OCI-M2 (cell line): ENCODE results near the gene CADPS.

Experiments
- DNase-seq: peaks from one replicate; lab custom pipeline; 2025; ENCODE audit not compliant: unreplicated experiment; lab: John Stamatoyannopoulos, UW

Gene CADPS

DNA sequence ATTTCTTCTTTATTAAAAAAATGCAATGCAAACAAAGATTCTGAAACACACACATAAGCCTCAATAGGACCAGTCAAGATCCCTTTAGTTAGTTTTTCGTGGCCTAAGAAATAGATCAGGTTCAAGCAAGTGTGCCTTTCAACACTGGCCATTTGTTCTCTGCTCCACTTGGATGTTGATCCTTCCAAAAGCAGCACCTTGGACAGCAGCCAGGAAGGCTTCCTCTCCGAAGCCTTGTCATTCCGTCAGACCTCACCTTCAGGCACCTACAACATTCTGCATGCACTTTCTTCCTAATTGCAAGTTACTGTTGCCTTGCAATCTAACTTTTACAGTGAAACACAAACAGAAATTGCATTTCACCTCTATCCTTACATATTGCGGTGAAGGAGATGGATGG lies 346.0 kb downstream of the CADPS start:
- no peak for DNase-seq

DNA sequence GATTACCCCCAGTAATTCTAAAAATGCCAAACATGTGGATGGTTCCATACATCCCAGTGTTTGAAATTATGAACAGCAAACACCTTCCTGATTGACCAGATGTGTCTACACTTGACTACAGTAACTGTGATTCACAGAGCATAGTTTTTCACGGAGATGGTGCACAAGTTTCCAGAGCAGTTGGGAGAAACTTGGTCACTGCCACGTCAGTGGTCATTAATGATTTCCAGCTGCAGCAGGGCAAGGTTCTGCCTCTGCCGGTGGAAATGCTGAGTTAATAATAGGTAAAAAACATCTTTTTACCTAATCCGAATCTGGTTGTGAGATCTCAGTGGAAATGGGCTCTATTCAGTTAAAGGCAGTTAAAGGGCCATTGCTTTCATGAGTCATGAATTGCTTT lies 347.7 kb downstream of the CADPS start:
- no peak for DNase-seq

DNA sequence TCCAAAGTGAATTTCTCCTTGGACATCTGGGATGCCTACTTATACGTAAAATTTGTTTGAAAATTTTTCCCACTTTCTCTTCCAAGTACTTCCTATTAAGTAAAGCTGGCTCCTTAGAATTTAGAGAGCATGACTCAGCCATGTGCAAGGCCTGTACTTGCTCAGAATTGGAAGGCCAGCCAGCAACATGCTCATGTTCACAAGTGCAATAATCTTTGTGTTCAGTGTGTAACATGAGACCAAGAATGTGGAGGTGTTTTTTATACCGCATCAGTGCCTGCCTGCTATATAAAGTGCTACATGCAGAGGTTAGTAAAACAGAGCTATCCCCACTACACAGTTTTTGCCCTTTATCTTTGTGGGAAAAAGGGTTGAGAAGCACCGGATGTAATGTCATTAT lies 349.9 kb downstream of the CADPS start:
- DNase-seq, result no peak

DNA sequence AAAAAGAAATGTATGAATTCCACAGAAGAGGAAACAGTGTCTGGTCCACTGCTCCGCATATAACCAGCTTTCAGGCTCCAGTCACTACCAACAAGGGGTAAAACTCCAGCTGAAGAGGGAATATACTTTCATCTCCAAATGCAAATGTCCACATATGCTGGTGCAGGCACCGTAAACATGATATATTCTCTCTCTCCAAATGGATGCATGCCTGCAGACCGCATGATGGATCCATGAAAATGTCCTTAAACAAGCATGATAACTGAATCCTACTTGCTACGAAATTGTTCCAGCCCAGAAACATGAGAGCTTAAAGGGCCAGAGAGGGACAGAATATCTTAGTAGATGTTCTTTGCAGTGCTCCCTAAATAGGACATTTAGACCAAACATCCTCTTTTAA lies 351.5 kb downstream of the CADPS start:
- DNase-seq, result no peak

DNA sequence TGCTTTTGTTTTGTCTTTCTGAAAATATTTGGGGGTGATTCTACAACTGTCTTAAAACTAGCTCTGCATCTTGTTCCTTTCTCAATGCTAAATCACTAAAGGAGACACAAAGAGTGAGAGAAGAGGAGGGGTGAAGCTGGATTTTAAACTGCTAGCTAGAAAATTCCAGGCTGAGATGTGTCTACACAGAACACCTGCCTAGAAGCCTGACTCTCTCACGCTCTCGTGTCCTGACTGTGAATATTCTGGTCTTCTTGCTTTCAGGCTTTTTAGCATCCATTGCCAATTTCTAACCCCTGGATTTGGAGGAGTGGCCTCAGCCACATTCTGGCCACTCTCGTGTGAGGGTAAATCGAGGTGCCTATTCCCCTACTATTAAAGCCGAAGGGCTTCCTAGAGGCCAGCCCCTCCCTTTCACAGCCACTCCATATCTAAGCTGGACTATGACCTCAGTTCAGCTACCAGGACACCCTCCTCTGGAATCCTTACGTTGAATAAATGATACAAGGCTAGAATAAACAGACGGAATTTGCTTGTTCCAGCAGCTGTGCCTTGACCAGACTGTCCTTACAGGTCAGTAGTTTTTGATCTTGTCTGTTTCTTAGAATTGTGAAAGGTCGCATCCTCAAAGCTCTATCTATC lies 353.6 kb downstream of the CADPS start:
- DNase-seq, result no peak

DNA sequence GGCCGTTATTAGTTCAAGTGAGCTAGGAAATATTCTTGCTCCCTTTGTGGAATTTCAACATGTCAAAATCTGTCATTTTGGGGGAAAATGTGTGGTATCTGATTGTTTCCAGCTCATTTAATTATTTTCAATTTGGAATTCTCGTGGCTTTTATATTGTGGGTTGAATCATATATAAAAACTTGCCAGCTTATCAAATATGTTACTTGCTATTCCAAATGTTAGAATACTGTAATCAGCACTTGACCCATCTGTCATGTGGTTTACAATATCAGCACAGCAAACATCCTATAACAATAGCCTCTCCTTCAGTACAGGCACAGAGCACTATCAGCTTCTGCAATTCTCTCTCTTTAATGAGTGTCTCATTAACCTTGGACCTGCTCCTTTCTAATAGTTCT lies 371.7 kb downstream of the CADPS start:
- no peak for DNase-seq

DNA sequence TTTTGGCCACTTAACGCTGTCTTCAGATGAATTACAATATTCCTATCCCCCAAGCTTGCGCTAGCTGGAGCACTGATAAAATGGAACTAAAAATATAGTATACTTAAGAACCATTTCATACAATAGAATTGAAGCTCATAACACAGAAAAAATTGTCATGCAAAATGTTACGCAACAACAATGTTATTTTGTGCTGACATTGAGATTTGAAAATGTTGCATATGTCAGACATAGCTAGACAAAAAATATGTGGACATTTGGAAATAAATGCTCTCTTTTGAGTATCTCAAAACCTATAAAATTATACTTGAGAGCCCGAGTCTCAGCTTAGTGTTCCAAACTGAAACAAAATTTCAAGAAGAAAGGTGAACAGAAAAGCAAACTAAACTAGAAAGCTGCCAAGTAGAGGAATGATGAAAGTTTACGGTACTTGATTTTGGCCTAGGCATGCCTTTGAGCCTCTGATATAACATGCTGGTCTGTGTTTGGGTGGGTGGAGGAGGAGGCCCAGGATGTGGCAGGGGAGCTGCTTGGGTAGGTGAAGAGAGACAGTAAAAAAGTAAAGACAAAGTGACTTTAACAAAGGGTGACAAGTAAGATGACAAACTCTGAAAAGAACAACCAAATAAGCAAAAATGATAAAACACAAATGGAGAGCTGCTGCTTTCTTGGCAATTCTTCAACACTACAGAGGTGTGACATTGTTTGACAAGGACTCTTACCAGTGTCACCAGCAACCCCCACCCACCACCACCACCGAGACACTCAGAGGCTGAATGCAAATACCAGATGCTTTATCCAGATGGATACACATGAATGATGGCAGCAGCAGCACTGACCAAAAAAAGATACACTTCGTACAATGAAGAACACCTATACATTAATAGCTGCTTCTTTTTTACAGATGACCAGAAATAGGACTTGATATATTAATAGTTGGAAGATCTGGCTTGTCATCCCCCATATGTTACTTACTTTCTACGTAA lies 372.6 kb downstream of the CADPS start:
- no peak for DNase-seq

DNA sequence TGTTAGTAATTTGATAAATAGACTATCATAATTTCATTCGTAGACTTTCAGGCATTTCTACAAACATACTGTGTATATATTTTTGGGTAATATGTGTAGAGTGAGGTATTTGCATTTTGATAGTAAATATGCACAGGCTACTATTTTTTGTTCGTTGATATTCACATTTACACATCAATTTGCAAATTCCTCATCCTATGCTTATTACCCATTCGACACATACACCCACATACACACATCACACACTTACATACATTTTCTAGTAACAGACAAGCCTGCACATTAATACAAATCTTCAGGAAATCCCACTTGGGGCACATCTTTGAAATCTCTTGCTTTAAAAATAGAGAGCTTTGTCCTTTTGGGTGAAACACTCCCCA lies 373.9 kb downstream of the CADPS start:
- DNase-seq, result no peak

DNA sequence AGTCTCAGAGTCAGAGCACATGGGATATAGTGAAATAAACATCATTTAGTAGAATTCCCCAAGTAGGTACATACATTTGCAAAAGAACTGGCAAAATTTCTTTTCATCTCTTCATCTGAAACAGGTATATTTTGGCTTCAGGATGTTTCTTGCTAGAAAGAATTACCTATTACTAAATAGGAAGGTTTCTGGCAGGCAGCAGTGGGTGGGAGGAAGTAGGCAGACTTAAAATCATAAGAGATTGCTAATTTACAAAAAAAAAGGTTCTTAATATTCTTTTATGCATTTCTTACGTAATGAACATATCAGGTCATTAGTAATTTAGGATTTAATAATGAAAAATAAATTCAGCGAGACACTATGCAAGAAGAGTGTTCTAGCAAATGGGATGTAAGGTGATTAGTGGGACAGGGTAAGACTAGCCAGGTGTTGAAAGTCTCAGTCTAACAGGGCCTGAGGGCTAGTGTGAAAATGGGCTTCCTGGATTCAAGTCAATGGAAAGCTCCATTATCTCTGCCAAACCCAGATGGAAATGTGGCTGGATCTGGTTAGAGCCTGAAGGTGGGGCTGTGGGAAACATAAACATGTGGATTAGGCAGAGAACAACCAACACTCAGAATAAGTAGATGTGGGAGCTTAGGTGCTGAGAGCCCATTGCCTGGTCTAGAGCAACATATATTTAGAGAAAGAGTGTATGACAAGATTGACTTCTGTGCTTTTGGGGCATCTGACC lies 374.5 kb downstream of the CADPS start:
- no peak for DNase-seq

DNA sequence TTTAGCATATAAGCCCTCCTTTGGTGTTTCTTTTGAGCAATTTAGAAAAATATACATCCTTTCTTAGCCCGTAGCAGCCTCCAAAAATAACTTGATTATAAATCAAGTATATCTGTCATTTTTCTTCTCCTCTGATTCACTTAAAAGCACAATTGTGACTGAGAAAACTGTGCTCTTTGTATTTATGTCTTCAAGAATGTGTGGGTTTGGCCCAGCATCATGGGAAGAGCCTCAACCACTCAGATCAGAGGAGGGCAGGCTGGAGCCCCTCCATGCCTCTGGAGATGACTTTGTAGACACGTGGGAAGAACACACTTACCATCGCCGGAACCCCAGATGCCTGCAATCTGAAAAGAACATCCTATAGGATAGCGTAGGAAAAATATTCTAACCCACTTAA lies 378.1 kb downstream of the CADPS start:
- DNase-seq, result no peak

DNA sequence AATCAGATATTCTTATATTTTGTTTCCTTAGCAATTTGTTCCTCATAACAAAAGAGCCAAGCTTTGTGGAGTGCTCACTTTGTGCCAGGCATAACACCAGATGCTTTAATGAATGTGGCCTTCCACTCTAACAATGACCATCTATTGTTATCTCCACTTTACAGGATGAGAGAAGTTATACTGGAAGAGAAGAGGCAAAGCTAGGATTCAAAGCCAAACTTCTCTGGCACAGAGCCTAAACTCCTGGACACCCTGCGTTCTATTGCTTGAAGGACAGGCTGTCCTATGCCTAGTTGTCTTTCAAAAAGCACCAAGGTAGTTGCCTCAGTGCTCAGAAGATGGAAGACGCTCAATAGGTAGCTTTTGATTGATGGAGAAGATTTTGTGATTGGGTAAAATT lies 378.7 kb downstream of the CADPS start:
- no peak for DNase-seq

DNA sequence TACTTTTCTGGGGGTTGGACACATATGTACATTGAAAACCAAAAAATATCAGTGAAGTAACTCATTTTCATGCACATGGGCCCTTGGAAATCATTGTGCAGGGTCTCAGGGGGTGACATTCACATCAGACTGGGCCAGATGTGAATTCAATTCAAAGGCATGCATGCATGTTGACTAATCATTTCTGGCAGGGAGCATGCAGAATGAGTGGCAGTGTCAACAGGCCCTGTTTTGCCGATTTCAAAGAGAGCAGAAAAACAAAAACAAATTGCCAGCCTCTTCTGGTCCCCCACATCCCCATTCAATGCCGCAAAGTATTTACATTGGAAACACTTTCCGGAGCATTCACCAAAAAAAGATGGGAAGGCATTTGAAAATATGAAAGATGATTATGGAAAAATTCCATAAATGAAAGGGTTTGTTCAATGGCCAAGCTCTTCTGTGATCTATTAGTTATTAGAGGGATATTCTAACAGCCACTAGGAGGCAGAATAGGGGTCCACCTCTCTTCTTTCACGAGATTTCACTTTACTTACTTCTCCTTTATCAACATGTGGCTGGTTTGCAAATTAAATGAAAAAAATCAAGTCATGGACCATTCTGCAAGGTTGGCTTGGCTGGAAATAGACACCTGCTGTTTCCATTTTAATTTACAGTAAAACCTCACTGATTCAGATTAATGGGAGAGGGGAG lies 382.0 kb downstream of the CADPS start:
- DNase-seq, result no peak

DNA sequence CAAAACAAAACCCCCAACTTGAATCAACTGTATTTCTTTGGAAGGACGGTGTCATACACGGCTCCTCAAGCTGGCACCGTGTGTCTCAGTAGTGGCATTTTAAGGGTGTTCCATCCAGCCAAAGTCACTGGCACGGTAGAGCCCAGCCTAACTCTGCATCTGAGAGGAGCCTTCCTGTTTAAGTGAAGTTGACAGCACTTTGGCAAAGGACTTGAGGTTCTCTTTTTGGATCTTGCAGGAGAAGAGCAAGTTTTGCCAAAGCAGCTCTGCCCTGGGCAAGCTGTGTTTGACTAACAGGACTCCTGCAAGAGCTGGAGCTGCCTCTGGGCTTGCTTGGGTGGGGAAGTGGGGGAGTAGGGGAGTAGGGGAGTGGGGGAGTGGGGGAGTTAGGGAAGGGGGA lies 392.3 kb downstream of the CADPS start:
- no peak for DNase-seq

DNA sequence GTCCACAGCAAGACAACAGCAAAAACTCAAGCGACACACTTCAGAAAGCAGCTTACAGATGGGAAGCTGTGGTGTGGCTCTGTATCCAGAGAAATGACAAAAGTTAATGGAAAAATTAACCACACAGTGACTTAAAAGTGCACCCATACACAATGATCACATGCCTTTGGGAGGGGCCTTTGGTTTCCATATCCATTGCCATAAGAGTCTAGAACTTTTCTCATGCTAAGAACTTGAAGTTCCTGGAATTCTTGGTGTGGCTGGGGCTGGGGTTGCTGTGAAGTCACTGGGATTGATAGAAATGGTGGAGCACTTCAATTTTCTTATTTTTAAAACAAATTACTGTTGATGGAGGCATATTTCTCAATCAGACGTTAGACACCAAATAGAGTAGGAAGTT lies 393.3 kb downstream of the CADPS start:
- no peak for DNase-seq

DNA sequence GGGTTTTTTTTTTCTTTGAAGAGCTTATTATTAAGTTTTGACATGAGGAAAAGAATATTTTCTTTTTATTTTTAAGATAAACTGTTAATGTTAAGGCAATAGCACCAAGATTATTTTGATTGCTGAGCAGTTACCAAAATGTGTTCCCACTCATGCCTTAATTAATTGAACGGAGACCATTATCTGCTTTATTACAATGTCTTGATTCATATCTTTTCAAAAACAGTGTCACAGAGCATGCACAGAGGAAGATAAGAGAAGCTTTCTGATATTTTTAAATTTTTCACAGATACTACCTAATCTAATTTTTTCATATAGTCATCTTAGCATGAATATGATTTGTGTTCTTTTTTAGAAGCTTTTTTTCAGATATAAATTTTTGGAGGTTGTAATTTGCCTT lies 395.2 kb downstream of the CADPS start:
- DNase-seq, result no peak

DNA sequence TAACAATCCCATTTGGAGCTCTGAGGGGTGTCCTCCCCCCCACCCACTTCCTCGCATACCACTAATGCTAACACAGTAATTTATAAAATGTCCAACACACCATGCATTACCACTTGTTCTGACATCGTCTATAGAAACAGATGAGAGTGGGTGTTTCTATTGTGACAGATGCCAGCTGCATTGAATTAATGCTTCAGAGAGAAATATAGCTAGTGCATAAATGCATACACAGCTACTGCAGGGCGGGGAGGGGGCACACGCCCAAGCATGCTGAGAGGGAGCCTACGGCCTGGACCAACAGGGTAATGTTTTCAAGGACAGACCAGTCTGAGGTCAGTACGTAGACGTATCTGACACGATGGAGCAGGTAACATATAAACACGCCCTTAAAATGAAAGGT lies 395.9 kb downstream of the CADPS start:
- DNase-seq, result no peak

DNA sequence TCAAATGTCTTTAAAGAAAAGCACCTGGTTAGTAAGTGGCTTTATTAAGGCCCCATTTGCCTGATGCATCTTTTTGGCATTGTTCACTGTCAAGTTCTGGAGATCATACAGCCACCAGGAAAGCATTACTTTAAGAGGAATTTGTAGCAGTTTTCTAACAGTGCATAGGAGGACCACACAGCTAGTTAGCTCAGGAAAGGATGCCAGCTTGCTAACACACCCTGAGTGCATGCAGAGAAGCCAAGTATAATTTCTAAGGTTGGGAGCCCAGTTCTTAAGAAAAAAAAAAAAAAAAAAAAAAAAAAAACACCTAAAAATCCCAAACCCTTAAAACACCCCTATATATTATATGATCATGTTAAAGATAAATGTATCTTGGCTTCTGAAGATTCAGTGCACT lies 399.9 kb downstream of the CADPS start:
- no peak for DNase-seq

DNA sequence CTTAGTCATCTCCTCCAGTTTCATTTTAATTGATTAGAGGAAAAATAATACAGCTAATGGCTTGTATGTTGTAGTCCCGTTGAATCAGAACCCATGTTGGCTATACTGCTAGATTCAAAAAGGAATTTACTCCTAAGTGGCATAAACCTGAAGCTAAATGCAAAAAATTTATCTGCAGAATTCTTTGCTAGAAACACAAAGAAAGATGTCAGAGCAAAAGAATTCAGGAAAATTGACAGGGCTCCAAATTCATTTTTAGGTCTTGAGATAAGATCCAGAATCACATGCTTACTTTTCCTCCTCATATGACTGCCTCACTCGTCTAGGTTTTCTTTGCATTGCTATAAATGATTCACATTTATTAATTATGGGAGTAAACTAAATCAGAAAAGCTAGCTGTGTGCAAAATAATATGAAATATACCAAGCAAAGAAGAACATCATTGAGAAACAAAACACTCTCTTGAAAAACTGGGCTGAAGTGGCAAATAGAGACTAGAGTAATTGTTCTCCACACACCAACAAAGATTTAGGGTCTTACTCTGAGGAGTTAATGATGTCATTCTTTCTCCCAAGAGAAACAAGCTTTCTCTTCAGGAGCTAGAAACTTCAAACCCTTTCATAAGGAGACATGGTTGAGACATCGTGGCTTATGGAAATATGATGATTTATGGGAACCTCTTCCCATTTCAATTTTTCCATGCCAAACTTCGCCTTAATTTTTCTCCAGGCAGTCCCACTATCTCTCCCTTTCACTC lies 407.1 kb downstream of the CADPS start:
- DNase-seq, result no peak

DNA sequence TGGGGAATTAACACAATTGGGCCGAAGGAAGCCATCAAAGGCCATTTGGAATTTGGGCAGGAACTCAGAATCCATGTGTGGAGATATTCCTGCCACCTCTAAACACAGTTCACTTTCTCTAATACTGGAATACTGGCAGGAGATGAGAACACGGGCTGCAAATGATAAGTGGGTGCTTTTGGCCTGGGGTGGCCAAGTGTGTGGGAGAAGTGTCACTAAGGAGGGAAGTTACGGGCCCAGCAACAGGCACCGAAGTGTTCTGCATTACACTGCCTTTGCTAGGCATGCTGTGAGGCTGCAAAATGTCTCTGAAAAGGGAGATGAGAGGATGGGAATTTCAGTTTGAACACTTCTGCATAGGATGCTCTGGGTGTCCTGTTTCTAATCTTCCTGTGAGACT lies 412.4 kb downstream of the CADPS start:
- no peak for DNase-seq

DNA sequence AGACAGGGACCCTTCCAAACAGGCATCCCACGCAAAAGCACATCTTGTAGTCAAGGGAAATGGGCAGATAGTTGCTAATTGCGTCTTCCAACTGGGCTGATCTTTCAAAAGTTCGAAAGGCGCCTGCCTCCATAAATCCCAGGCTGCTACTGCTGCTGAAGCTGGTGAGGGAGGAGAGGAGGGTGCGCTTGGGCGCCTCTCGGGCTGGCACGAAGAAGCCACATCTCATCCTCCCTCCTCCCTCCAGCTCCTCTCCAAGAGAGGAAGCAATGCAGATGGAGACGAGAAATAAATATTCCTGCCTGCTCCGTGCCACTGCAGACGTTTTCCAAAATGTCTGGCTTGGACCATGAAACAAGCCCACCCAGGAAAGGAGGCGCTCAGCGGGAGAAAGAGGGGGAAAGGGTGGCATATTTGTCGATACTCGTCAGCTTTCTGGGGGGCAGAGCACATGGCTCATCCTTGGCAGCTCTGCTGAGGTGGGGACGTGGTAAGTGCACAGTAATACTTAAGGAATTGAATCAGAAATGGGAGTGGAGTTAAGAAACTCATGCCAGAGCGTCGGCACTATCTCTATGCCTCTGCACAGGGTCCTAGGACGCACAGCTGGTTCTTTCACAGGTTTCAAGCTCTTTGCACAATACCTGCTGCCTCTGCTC lies 413.0 kb downstream of the CADPS start:
- DNase-seq, result no peak
